GM21619 (cell line): Measurements from ENCODE around the gene PI4KA.
A peak's percentile ranks its signal among the peaks of the same experiment; 100 is the strongest.
"Not testable (repeated sequence)": the region's sequence is repeated elsewhere in the genome, so short reads cannot be mapped to it uniquely, and the experiment has no call there.

Source experiments
- ATAC-seq: cut with Tn5 transposase; IDR thresholded peaks from one replicate; pipeline ENCODE4 v1.9.1; 2021; ENCODE audit not compliant: unreplicated experiment

PI4KA gene

DNA sequence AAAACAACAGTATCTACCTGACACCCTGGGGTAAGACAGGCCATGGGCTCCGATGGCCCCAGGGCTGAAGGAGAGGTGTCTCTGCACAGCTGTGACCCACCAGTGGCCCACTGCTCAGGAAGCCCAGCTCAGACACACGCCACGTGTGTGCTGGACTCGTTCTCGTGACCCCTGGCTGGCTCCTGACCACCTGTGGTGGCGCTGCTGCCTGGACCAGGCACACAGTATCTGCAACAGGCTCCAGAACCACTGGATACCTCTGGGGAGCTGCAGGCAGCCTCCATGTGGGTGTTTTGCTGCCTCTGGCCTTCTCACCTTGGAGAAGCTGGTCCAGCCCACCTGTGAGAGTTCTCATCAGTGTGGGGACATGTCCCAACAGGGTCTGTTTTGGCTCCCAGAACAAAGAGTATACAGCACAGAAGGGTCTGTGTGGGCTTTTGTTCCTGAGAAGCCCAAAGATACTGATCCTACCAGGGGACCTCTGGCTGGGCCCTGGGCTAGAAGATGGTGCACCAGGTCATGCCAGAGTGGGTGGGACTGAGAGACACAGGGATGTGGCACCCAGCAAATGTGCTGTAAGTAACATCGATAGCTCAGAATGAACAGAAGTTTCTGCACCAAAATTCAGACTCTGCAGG lies 106.4 kb downstream of the PI4KA start:
- no peak for ATAC-seq

DNA sequence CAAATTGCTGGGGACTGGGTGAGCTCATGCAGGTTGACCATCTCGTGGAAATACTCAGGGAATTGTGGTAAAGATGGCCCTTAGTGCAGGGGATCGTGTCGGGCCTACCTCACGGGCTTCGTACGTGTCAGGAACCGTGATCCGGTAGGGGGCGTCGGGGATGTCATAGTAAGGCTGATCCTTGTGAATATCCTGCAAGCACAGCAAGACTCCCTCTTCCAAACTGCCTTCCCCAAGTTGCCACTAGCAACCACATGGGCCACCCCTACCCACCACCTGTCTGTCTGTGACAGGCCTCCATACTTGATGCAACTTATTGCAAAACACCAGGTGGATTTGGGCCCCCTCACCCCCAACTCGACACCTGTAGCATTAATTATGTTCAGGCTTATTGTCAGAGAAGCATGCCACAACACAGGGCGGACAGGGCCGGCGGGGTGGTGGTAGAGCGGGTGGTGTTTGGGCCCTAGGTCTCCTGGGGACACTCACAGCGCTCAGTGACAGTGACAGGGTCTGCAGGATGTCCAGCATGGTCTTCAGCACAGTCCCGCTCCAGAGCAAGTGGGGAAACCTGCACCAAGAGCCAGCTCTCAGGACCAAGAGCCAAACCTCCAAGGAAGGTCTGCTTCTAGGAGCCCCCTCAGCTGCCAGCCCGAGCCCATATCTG lies 107.3 kb downstream of the PI4KA start:
- no peak for ATAC-seq

DNA sequence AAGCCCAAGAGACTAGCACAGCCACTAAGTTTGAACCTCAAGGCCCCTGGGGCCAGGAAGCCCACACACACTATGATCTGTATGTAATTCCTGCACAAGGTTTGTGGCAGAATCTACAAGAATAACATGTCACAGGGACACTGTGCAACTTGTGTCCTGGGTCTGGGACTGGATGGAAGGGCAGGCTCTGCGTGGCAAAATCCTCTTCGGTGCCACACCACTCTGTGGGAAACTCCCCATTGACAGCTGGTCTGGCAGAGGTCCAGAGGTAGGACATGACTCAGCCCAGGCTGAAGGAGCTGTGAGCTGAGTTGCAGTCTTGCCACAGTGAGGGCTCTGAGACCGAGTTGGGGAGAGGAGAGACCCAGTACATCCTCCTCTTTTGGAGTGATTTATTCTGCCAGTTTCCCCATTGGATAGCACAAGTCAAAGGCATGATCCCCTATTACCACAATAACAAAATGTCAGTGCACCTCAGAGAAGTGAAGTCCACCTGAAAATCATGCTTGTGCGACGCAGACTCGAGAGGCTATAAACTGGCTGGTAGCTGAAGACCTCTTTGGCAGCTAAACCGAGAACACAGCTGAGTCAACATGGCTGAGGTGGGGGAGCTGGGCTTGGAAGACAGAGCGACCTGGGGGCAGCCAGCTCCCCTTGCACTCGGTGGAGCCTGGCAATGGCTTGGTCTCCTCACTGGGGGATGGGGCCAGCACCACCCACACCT lies 108.0 kb downstream of the PI4KA start:
- ATAC-seq = no peak

DNA sequence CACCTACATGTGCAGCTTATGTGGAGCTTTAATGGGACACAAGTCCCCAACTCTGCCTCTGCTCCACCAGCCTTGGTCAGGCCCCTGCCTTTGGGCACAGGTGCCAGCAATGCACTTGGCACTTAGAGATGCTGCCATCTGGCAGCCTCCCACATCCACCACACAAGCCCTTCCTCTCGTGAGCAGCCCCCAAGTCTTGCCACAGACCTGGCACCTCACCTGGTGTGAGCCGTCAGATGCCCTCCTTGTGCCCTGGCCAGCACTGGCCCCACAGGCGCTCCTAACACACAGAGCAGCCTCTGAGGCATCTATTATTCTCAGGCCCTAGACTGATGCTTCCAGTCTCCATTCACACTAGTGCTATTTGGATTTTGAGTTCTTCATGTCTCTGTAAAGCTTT lies 109.2 kb downstream of the PI4KA start:
- no peak for ATAC-seq

DNA sequence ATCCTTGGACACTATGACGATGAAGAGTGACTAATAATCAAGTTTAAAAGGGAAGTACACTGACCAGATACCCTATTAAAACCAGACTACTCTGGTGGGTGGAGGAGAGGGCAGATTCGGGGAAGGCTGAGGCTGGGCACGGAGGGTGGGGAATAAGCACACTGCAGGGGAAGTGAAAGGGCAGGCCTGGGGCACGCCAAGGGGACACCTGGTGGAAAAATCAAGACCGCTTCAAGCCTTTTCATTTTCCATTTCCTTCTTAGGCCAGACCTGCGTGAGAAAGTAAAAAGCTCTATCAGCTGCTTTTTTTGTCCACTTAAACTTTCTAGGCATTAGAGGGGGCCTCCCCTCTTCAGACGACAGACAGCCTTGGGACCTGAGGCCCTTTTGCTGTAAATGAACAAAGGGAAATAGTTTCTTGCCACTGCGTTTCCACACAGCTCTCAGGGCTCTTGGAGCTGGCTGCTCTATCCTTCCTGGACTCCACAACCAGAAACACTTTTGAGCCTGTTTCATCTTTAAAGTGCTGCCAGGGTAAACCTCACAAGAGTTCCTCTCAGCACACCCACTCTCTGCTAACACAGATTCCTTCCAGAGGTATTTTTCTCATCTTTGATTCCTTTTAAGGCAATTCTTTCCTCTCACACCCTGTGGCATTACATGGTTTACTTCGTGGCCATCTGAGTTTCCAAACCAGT lies 109.7 kb downstream of the PI4KA start:
- ATAC-seq = peak; percentile 70

DNA sequence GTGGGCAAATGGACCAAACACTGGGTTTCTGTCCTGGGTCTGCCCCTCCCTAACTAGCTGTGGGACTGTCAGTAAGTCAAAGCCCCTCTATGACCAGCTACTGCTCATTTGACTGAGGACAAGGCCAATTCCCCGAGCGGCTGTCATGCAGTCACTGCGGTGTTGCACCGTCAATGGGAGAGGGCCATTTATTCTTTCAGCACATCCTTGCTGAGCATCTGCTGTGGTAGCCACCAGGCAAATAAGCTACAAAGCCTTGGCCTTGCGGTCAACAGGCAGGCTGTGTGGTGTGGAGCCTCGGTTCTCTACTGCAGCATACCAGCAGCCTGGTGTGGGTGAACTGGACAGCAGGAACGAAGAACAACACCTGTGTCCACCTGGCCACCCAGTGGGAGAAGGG lies 110.5 kb downstream of the PI4KA start:
- no peak for ATAC-seq

DNA sequence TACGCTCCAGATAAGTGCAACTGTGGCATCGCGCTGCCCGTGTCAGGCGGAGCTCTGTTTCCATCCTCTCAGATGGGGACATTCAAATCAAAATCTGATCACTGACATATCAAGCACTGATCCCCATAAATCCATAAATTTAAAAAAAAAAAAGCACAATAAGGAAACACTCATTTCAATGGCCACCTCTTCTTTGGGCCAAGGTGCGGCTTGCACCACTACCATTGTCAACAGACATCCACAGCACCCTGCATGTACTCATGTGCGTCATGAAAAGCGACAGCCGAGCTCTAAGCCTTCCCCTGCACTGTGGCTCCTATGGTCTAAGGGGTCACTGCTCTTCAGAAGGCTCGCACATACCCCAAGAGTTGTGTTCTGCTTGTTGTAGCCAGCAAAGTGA lies 111.4 kb downstream of the PI4KA start:
- ATAC-seq = no peak

DNA sequence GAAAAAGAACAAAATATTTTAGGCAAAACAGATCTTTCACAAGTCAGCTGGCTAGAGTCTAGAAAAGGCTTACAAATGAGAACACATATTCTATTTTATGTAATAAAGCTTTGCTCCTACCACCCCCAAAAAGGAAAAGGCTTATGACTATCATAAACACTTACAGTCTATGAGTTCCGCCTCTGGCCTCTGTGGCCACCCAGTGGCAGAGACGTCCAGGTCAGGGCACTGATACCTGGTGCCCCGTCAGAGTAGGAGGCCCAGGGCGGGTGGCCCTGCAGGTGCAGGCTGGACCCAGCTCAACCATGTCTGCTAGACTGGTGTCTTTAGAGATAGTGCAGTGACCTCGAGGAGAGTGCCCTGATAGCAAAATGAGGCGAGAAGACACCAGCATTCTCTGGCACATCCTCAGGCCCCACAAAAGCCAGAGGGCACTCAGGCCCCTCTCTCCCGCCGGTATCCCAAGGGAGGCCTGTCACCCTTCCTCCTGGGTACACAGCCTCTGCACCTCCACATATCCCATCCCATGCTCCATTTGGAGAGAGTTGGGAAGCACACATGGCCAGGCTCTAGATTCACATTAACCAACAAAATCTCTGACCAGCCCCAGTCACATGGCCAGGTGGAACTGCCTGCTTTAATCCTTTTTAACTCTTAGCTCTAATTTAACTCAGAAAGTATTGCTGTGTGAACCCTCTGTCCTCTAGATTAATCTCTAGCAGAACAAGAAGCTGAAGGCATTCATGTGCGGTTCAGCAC lies 112.0 kb downstream of the PI4KA start:
- ATAC-seq = no peak

DNA sequence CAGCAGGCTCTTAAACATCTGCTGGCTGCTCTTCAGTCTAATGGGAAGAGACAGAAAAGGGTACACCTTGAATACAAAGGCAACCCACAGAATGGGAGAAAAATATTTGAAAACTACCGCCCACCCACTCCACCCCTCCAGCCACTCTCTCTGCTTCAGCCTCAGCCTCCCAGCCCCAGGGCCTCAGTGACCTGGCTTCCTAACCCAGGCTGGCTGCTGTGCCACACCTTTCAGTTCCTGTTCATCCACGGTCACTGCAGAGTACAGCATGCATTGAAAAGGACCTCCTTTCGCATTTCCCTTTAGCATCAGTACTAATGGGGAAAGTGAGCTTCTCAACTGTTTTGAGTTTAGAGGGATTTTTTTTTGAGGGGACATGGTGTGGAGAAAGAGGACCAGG lies 113.5 kb downstream of the PI4KA start:
- ATAC-seq = no peak

DNA sequence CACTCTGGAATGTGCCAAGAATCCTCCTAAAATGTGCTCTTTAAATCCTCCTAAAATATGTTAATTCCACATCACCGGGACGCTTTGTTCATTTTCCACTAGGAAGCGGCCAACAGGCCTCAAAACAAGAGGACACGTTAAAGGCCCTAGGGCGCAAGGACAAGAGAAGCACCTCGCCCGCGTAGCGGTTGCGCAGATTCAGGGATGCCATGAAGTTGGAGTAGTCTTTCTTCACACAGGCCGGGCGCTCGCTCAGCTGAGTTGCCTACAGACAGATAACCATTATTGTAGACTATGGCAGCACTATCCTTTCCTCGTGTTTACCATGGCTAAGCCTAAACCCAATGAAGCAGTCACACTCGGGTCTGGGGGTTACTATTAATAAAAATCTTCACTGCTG lies 114.2 kb downstream of the PI4KA start:
- ATAC-seq = no peak

DNA sequence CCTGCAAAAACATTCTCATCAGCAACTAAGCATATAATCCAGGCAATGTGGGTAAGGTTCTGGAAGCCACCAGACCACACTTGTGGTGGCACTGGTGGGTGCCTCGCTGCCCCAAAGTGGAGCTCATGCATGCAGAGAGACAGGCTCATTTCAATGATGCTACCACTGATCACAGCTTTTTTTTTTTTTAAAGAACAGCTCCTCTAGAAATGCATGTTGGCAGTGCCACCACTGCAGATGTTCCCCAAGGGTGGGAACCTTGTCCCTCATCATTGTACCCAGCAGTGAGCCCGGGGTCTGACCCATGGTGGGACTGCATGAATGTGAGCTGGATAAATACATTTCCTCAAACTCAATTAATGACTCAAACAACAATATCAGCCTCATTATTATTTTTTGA lies 115.8 kb downstream of the PI4KA start:
- no peak for ATAC-seq

DNA sequence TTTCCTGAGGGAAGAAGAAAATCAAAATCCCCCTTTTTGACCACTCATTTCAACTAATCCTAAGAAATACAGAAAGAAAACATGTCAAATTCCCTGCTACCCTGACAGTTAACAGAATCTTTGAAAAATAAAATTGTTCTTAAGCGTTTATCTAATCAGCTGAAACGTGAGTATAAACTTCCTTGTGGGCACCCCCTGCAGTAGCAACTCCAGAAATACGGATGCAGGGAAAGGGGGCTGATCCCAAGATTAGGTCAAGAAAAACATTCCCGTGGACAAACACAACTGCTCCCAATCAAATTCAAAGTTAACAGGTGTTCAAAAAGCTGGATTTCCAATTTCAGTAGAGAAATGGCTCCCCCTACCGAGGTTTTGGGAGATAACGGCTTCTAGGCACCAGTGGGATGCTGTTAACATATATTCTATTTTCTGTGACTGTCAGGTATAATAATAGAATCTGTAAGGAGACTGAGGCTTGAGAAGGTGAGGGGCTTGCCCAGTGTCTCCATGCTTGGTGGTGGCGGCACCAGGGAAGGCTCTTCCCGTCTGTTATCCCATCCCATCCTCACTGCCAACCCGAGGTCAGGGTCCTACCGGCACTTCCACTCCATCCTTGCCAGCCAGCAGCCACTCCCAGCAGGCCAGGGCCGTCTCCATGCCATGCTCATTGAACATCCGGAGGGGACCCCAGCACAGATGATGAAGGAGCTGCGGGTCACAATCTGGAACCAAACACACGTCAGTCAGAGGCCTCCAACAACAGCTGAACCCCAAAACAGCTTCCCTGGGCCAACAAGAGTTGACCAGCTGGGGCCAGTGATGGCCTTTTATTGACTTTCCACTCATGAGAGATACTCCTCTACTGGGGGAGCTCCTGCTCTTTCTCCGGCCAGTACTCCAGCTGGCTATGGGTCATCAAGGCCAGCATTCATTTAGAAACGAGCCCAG lies 116.7 kb downstream of the PI4KA start:
- no peak for ATAC-seq

DNA sequence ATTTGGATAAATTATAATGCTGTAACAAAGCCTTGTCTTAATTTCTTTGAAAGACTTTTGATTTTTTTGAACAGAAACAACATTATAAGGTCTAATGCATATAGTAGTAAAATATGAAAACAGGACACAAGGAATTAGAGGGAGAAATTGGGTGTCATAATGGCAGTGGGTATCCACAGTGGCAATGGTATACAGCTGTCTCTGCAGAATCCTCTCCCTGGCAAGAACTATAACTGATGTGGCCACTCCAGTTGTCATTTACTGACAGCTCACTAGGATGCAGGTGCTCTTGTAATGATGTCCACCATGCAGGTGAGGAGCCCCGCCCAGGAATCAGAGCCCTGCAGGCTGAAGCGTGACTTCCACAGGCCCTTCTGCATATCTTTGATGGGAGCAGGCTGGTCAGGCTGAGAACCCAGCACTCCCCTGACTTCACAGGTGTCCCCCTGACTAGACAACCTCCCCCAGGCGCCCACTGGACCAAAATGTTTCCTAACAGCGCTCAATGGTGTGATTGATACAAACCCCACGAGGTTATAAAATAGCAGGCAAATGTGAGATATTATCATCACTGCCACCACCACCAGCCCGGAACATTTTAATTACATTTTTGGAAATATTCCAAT lies 117.5 kb downstream of the PI4KA start:
- ATAC-seq = no peak

DNA sequence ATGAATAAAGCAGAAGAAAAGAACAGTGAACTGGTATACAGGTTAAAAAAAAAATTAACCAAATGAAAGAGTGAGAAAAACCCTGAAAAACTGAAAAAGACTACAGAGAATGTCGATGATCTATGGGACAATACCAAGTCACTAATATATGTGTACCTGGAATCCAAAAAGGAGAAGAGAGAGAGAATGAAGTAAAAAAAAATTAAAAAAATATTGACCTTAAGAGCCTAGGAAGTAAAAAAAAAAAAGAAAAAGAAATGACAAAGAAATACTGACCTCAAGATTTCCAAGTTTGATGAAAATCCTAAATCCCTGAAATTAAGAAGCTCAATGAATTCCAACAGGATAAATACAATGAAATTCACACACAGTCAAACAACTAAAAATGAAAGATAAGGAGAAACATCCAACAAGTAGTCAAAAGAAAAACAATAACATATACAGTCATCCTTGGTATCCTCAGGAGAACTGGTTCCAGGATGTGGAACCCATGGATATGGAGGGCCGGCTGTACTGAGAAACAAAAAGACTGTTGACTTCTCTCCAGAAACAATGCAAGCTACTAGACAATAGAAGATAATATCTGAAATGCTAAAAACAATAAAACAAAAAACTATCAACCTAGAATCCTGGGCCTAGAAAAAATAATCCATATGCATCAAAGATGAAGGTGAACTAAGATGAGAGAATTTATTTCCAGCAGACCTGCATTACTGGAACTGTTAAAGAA lies 118.2 kb downstream of the PI4KA start:
- ATAC-seq = no peak

DNA sequence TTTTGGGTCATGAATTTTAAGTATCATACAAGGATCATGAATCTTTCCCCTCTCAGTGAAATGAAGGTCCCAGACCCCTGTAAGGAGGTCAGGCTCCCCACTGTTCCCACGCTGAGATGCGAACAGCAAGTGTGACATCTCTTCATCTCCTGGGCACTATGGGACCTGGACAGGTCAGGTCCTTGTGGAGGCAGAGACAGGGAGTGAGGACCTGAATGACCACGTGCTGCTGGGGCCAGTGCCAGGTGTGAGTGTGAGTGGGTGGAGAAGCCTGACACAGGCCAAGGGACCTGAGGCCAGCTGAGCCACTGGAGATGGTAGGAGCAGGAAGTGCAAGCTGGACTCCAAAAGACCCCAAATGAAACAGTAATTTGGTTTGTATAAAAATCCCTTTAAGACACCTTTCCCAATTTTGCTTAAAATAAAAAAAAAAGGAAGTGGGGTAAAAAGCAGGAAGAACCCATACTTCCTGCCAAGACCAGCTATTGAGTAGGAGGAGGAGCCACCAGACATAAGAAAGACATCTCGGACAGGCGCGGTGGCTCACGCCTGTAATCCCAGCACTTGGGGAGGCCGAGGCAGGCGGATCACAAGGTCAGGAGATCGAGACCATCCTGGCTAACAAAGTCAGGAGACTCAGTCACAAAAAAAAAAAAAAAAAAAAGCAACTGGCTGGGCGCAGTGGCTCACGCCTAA lies 120.1 kb downstream of the PI4KA start:
- no peak for ATAC-seq

DNA sequence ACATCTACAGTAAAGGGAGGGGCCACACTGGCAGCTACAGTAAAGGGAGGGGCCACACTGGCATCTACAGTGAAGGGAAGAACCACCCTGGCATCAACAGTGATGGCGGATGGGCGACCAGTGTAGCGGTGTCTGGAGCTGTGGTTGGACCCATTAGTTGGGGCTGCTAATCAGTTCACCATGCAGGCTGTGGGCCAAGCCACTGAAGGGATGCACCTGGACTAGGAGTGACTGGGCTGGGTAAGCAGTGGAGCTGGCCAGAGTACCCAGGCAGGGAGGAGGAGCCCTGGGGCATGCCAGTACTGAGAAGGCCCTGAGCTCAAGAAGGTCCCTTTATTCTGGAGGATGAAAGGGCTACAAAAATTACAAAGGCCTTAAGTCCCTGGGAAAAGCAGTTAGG lies 121.7 kb downstream of the PI4KA start:
- ATAC-seq = not testable (repeated sequence)

DNA sequence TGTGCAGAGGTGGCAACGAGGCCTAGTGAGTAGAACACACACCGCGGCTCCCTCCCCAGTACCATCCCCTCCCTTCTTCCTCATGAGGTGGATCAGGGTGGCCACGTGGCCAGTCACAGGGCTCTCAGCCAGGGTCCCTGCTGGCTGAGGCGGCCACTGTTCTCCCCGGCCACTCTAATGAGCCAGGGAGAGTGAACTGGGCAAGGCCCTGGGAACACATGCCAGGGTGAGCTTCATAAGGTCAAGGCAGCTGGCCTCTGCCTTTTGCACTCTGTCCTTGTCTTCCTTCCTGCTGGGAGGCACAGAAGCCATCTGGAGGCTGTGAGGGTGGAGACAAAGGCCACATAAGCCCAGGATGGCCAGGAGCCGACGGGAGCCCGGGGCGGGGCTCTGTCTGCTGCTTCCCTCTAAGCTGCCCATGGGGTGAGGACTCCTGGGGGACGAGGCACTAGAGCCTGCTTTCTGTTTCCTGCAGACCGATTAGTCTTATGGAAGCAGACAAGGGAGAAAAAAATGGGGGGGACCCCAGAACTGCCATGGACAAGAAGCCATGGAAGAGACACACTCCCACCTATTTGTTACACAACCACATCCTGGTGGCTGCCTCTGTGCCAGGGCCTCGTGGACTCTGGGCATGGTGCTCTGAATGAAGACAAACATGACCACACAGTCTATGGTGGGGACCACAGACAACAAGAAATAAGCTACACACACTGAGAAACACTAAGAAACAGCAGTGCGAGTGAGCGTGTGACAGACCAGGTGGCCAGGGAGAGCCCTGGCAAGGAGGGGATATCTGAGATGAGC lies 123.1 kb downstream of the PI4KA start:
- not testable (repeated sequence) for ATAC-seq
